Mesothelial cell of epicardium (in vitro differentiated cells): ENCODE measurements around the gene MVB12B. TPM values are rescaled to one million over a fixed set of nuclear protein-coding genes. Genes with fewer than 3 reads are reported as not detected.
A peak's percentile ranks its signal among the peaks of the same experiment; 100 is the strongest.

Experiments used
- DNase-seq, 2 experiments: peaks; one replicate each; pipeline ENCODE4 v3.0.0; 2021; ENCODE audit warnings: low spot score in 2 of 2; ENCODE audit not compliant: unreplicated experiment in 2 of 2
- H3K27ac Mint-ChIP-seq: 2 replicates; pipeline ENCODE4 v1.8.0; 2021; ENCODE audit warnings: mixed read lengths
- H3K27me3 Mint-ChIP-seq: 2 replicates; pipeline ENCODE4 v1.8.0; 2021; ENCODE audit warnings: low read depth, mixed read lengths
- H3K36me3 Mint-ChIP-seq: 2 replicates; pipeline ENCODE4 v1.8.0; 2021; ENCODE audit warnings: mixed read lengths
- H3K4me1 Mint-ChIP-seq: 2 replicates; pipeline ENCODE4 v1.8.0; 2021; ENCODE audit warnings: mixed read lengths
- H3K4me3 Mint-ChIP-seq: 2 replicates; pipeline ENCODE4 v1.8.0; 2021; ENCODE audit warnings: mild to moderate bottlenecking, moderate library complexity, mixed read lengths
- H3K9me3 Mint-ChIP-seq: 2 replicates; pipeline ENCODE4 v1.8.0; 2021; ENCODE audit warnings: mixed read lengths
- total RNA-seq: library from RNA; stranded (reverse); gene quantifications from 3 replicates; pipeline ENCODE4 v1.2.1, GENCODE V29; 2021
- TF ChIP-seq, protein P1 (sequence below): fragments of 200-600 bp; sonication (generic); IDR thresholded peaks from one replicate; pipeline ENCODE4 v1.5.0; 2021; ENCODE audit warnings: antibody characterized with exemption; ENCODE audit not compliant: unreplicated experiment

Gene MVB12B
- total RNA-seq, 1 donor from 2014 or later, result 43.7 TPM

DNA sequence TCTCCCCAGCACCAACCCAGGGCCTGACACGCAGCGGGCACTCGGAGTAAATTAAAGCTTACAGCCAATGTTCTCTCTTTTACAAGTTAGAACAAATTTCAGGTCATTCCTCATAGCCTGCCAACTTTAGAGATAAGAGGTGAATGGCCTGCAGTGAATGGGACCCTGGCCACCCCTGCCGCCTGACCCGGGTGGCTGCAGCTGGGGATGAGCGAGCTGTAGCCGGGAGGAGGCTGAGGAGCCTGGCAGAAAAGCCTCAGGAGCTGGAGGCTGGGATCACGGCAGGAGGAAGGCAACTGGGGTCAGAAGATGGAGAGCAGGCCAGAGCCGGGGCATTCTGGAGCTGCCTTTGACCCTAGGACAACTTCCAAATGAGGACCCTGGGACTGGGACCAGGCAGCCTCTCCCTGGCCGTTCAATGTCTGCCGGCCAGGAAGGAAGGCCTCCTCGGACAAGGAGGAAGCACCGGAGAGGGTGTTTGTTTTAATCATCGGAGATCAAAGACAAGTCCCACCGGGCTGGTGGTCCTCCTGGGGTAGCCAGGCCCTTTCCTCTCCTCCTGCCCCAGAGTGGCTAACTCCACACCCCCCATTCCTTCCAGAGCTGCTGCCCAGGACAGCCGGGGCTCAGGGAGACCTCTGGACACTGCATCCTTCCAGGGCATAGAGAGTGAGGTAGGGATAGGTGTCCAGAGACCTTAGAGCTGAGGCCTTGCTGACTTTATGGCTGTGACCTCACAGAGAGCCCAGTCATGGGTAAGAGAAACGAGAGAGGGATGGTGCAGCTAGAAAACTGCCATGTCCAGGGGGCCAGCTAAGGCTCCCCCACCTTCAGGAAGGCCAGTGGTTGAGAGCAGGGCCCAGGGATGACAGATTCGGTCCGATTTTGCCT, 199.8 kb downstream of the MVB12B start:
- DNase-seq, result no peak
- H3K27me3 Mint-ChIP-seq, result peaks cover 23% of the 10 kb centered on the region
- no peak overlapping the region for H3K4me3 Mint-ChIP-seq
- no peaks in the 10 kb centered on the region for H3K36me3 Mint-ChIP-seq
- H3K9me3 Mint-ChIP-seq, result no peaks in the 10 kb centered on the region
- H3K27ac Mint-ChIP-seq, result no peak overlapping the region
- TF ChIP-seq, protein P1, sequence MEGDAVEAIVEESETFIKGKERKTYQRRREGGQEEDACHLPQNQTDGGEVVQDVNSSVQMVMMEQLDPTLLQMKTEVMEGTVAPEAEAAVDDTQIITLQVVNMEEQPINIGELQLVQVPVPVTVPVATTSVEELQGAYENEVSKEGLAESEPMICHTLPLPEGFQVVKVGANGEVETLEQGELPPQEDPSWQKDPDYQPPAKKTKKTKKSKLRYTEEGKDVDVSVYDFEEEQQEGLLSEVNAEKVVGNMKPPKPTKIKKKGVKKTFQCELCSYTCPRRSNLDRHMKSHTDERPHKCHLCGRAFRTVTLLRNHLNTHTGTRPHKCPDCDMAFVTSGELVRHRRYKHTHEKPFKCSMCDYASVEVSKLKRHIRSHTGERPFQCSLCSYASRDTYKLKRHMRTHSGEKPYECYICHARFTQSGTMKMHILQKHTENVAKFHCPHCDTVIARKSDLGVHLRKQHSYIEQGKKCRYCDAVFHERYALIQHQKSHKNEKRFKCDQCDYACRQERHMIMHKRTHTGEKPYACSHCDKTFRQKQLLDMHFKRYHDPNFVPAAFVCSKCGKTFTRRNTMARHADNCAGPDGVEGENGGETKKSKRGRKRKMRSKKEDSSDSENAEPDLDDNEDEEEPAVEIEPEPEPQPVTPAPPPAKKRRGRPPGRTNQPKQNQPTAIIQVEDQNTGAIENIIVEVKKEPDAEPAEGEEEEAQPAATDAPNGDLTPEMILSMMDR, result no peak
- H3K4me1 Mint-ChIP-seq, result peaks cover 24% of the 10 kb centered on the region

DNA sequence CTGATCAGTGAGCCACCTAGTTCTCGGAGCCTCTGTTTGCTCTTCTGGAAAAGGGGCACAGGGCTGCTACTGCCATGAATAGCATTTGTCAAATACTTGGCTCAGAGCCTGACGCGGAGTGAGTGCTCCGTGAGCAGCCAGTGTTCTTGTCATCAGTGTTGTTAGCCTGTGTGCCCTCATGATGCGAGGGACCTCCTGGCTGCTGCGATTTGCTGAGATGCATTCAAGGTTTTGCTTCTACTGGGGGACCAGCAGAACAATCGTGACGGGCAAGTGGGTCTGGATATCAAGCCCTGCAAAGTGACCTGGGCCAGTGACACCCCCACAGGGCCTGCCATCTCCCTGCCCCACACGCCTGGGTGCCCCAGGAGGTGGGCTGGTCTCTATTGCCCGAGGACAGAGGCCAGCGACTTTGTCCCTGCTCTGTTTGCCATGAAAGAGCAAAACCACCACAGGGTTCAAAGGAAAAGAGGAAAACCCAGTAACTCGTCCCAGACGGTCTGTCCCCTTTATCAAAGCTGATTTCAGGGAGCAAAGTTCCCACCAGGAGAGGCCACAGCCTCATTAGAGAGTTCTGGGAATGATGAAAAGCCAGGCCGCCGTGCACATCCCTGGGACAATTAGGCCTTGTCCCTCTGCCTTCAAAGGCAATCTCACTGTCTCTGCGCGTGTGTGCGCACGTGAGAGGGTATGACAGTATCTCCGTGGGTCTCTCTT, 200.6 kb downstream of the MVB12B start:
- Mint-ChIP-seq H3K36me3 (no peaks in the 10 kb centered on the region), H3K9me3 (no peaks in the 10 kb centered on the region), H3K27ac (no peak overlapping the region), H3K27me3 (peaks cover 23% of the 10 kb centered on the region), H3K4me3 (no peak overlapping the region), H3K4me1 (peaks cover 31% of the 10 kb centered on the region)
- DNase-seq, result no peak
- TF ChIP-seq, protein P1, result no peak

DNA sequence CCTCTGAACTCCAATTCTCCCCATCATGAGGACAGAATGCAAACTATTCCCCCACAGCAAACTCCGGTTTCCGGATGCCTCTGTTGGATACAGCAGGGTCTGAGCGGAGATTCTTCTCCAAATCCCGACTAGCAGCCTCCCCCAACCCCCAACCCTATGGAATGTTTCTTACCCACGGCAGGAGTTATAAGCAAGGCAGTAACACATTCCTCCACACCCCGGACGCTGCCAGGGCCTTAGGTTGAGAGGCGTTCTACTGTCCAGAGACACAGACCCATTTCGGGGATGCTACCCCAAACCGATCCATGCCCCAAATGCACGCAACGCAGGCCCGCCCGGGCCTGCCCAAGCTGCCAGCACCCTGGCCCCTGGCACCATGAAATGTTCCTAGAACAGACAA, 201.5 kb downstream of the MVB12B start:
- Mint-ChIP-seq H3K27ac (no peak overlapping the region), H3K27me3 (peaks cover 26% of the 10 kb centered on the region), H3K9me3 (no peaks in the 10 kb centered on the region), H3K4me3 (no peak overlapping the region), H3K4me1 (peaks cover 37% of the 10 kb centered on the region), H3K36me3 (no peaks in the 10 kb centered on the region)
- TF ChIP-seq, protein P1, result no peak
- DNase-seq, result no peak

DNA sequence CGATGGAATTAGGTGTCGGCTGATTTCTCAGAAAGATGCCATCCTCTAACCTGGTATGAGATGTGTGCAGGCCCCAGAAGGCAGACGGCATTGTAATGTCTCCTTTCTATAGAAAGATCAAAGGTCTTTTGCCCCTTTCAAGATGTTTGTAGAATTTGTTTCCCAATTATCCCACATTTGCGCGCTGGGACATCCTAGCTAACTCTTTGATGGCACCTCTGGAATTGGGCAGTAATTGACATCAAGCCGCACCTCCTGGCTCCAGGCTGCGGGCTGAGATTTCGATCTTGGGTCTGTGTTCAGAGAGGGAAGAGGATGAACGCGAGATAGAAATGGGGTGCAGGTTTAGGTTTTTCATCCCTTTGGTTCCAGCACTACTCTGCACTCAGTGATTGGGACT, 202.3 kb downstream of the MVB12B start:
- no peak overlapping the region for H3K27ac Mint-ChIP-seq
- H3K9me3 Mint-ChIP-seq, result no peaks in the 10 kb centered on the region
- TF ChIP-seq, protein P1, result no peak
- H3K4me1 Mint-ChIP-seq, result peaks cover 42% of the 10 kb centered on the region
- no peaks in the 10 kb centered on the region for H3K36me3 Mint-ChIP-seq
- no peak for DNase-seq
- H3K27me3 Mint-ChIP-seq, result peaks cover 27% of the 10 kb centered on the region
- H3K4me3 Mint-ChIP-seq, result no peak overlapping the region

DNA sequence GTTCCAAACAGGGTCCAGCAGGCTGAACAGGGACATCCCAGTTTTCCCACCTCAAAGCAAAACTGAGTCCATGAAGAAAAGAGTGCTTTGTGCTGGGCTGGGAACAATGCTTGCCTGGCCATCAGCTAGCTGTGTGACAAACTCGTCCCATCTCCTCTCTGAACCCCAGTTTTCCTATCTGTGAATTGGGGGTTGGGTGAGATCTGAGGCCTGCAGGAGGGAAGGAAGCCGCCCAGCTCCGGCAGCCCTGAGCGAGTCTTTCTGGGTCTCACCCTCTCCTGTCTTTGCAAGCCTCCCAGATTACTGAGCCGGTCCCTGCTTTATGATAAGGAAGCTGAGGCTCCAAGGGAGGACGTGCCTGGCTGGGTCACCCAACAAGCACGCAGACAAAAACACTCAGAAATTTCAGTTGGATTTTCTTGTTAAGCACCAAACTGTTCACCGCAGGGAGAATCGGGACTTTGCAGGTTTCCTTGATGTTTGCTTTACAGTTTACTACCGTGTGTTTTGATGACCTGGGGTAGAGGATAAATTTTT, 204.5 kb downstream of the MVB12B start:
- H3K27me3 Mint-ChIP-seq, result peaks cover 40% of the 10 kb centered on the region
- peak overlapping the region; percentile 54 for H3K27ac Mint-ChIP-seq
- H3K4me1 Mint-ChIP-seq, result peaks cover 56% of the 10 kb centered on the region
- no peak for DNase-seq
- H3K4me3 Mint-ChIP-seq, result no peak overlapping the region
- no peaks in the 10 kb centered on the region for H3K9me3 Mint-ChIP-seq
- TF ChIP-seq, protein P1, result no peak
- H3K36me3 Mint-ChIP-seq, result no peaks in the 10 kb centered on the region
